ENCODE results near the gene MLYCD.

DNA sequence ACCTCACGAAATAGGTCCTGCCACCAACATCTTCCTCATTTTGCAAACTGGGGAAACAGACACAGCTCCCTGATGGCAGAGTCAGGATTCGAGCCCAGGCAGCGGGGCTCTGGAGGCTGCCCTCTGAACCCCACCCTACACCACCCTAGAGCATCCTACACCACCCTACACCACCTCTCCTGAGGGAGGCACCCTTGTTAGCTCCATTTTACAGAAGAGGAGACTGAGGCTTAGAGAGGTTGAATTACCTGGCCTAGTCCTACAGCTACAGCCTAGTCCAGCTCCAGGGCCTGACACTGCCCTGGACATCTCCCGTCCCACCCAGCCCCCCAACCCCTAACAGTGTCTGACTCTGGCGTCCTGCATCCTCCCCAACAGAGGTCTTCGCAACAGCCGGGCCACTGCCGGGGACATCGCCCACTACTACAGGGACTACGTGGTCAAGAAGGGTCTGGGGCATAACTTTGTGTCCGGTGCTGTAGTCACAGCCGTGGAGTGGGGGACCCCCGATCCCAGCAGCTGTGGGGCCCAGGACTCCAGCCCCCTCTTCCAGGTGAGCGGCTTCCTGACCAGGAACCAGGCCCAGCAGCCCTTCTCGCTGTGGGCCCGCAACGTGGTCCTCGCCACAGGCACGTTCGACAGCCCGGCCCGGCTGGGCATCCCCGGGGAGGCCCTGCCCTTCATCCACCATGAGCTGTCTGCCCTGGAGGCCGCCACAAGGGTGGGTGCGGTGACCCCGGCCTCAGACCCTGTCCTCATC is 65.9 kb downstream of the MLYCD start:
- TF ChIP-seq, protein P1, sequence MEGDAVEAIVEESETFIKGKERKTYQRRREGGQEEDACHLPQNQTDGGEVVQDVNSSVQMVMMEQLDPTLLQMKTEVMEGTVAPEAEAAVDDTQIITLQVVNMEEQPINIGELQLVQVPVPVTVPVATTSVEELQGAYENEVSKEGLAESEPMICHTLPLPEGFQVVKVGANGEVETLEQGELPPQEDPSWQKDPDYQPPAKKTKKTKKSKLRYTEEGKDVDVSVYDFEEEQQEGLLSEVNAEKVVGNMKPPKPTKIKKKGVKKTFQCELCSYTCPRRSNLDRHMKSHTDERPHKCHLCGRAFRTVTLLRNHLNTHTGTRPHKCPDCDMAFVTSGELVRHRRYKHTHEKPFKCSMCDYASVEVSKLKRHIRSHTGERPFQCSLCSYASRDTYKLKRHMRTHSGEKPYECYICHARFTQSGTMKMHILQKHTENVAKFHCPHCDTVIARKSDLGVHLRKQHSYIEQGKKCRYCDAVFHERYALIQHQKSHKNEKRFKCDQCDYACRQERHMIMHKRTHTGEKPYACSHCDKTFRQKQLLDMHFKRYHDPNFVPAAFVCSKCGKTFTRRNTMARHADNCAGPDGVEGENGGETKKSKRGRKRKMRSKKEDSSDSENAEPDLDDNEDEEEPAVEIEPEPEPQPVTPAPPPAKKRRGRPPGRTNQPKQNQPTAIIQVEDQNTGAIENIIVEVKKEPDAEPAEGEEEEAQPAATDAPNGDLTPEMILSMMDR (conservative IDR thresholded peaks at IDR 0.05; ENCODE audit: low read depth, low read length), result no peak
- TF ChIP-seq EZH2 (IDR thresholded peaks at IDR 0.05; ENCODE audit: borderline replicate concordance, low read depth, low read length, poor library complexity, severe bottlenecking), result no peak

Data from A673 (cell line).